Measurements from ENCODE around the gene NDRG2. TPM values are rescaled to one million over a fixed set of nuclear protein-coding genes. Genes with fewer than 3 reads are reported as not detected.

NDRG2 gene
- total RNA-seq, 4 donors from 2014 or later, result 269 to 433 (median 295) TPM

DNA sequence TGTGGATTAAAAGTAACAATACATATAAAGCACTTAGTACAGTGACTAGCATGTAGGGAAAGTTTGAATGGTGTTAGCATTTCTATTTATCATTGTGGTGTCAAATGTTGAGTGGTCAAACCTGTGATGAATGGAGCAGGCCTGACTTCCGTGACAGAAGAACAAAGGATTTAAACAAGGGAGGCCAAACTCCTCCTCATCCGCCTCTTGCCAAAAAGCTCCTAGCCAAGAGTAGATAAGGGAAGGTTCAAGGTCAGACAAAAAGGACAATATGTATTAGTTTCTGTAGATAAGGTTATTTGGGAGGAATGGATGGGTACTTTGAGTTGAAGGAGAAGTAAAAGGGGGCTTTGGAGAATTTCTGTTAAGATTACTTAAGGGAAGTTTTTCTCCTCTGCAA, 23.8 kb upstream of the NDRG2 start:
- H3K27me3 ChIP-seq, result no peaks in the 10 kb centered on the region
- H3K36me3 ChIP-seq, result no peaks in the 10 kb centered on the region
- TF ChIP-seq, protein P1, sequence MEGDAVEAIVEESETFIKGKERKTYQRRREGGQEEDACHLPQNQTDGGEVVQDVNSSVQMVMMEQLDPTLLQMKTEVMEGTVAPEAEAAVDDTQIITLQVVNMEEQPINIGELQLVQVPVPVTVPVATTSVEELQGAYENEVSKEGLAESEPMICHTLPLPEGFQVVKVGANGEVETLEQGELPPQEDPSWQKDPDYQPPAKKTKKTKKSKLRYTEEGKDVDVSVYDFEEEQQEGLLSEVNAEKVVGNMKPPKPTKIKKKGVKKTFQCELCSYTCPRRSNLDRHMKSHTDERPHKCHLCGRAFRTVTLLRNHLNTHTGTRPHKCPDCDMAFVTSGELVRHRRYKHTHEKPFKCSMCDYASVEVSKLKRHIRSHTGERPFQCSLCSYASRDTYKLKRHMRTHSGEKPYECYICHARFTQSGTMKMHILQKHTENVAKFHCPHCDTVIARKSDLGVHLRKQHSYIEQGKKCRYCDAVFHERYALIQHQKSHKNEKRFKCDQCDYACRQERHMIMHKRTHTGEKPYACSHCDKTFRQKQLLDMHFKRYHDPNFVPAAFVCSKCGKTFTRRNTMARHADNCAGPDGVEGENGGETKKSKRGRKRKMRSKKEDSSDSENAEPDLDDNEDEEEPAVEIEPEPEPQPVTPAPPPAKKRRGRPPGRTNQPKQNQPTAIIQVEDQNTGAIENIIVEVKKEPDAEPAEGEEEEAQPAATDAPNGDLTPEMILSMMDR (IDR thresholded peaks at IDR 0.05), result no peak
- no peak for TF ChIP-seq POLR2A (IDR thresholded peaks at IDR 0.05)
- no peak for TF ChIP-seq POLR2AphosphoS5 (IDR thresholded peaks at IDR 0.05)
- TF ChIP-seq EP300 (IDR thresholded peaks at IDR 0.05), result no peak
- no peak for DNase-seq (ENCODE audit: low spot score in 2 of 2)
- peaks cover 4% of the 10 kb centered on the region for H3K4me1 ChIP-seq
- H3K27ac ChIP-seq, result no peak overlapping the region
- H3K9me3 ChIP-seq, result no peaks in the 10 kb centered on the region
- WGBS, result 86% methylated on average over 2 of the region's 2 CpGs
- no peak overlapping the region for H3K4me3 ChIP-seq

DNA sequence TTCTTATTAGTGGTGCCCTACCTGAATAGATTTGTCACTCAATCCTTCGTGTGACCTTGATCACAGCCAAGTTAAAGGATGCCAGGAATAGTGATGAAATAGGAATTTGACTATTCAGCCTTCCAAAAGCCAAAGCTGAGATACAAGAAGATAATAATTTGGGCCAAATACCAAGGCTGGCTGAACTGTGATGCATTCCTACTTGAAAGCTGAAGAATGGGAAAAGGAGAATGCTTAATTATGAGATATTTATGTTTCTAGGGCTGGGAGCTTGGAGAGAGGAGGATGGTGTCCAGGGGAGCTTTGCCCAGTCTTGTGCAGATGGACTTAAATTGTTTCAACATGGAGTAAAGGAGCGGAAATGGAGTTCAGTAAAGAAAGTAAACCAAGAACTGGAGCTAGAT, 22.5 kb upstream of the NDRG2 start:
- TF ChIP-seq POLR2A (IDR thresholded peaks at IDR 0.05) (no peak), POLR2AphosphoS5 (IDR thresholded peaks at IDR 0.05) (no peak), EP300 (IDR thresholded peaks at IDR 0.05) (no peak)
- TF ChIP-seq, protein P1 (IDR thresholded peaks at IDR 0.05), result no peak
- H3K27me3 ChIP-seq, result no peaks in the 10 kb centered on the region
- no peaks in the 10 kb centered on the region for H3K36me3 ChIP-seq
- 22% methylated on average over 2 of the region's 2 CpGs for WGBS
- no peak for DNase-seq (ENCODE audit: low spot score in 2 of 2)
- no peak overlapping the region for H3K27ac ChIP-seq
- H3K4me1 ChIP-seq, result peaks cover 16% of the 10 kb centered on the region
- no peaks in the 10 kb centered on the region for H3K9me3 ChIP-seq
- H3K4me3 ChIP-seq, result no peak overlapping the region

DNA sequence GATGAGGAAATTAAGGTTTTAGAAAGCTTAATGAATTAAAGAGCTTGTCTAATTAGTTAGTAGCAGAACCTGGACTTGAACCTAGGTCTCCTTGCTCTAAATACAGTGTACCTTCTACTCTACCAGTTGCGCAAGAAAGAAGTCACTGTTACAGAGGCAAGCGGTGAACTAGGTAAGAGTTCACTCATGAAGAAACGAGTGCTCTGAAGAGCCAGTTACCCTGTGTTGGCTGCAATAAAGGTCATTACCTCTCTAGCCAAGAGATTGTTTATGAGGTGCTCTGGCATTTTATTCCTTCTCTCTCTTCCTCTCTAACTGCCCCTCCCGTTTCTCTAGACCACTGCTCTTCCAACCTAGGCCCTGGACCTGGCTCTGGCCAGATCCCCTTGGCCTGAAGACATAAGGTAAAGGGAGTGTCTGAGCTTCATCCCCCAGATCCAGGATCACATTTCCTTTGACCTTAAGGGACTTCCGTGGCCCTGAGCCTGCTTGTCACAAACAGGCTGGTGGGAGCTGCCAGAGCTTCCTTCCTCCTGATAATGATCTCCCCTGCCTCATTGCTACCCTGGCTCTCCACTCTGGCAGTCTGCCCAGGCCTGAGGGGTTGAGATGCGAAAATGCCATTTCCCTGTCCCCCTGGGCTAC, 19.2 kb upstream of the NDRG2 start:
- TF ChIP-seq, protein P1 (IDR thresholded peaks at IDR 0.05), result no peak
- TF ChIP-seq POLR2AphosphoS5 (IDR thresholded peaks at IDR 0.05) (no peak), POLR2A (IDR thresholded peaks at IDR 0.05) (no peak), EP300 (IDR thresholded peaks at IDR 0.05) (no peak)

DNA sequence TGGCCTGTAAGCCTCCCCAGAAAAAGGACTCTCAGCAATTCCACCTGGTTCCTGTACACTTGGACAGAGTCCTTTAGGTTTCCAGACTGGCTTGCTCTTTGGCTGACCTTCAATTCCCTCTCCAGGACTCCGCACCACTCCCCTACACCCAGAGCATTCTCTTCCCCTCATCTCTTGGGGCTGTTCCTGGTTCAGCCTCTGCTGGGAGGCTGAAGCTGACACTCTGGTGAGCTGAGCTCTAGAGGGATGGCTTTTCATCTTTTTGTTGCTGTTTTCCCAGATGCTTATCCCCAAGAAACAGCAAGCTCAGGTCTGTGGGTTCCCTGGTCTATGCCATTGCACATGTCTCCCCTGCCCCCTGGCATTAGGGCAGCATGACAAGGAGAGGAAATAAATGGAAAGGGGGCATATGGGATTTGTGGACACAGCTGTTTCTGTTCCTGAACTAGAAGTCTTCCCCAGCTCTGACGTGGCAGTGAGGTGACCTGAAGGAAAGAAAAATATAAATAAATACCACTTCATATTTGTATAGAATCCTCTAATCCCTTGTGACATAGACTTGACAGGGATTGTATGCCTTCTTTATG, 18.6 kb upstream of the NDRG2 start:
- no peak for DNase-seq (ENCODE audit: low spot score in 2 of 2)
- no peak overlapping the region for H3K27ac ChIP-seq
- peaks cover 55% of the 10 kb centered on the region for H3K4me1 ChIP-seq
- H3K36me3 ChIP-seq, result no peaks in the 10 kb centered on the region
- H3K9me3 ChIP-seq, result no peaks in the 10 kb centered on the region
- H3K4me3 ChIP-seq, result no peak overlapping the region
- no peaks in the 10 kb centered on the region for H3K27me3 ChIP-seq
- TF ChIP-seq POLR2A (IDR thresholded peaks at IDR 0.05), result no peak
- TF ChIP-seq, protein P1 (IDR thresholded peaks at IDR 0.05), result no peak
- no peak for TF ChIP-seq POLR2AphosphoS5 (IDR thresholded peaks at IDR 0.05)
- no peak for TF ChIP-seq EP300 (IDR thresholded peaks at IDR 0.05)
- WGBS, result 60% methylated on average over 2 of the region's 2 CpGs

More for the DNA sequence above, 19.2 kb upstream of the NDRG2 start:
- DNase-seq (ENCODE audit: low spot score in 2 of 2), result no peak
- H3K4me3 ChIP-seq, result no peak overlapping the region
- WGBS, result 52% methylated on average over 6 of the region's 6 CpGs
- H3K36me3 ChIP-seq, result no peaks in the 10 kb centered on the region
- H3K9me3 ChIP-seq, result no peaks in the 10 kb centered on the region
- H3K27me3 ChIP-seq, result no peaks in the 10 kb centered on the region
- peaks cover 49% of the 10 kb centered on the region for H3K4me1 ChIP-seq
- no peak overlapping the region for H3K27ac ChIP-seq

DNA sequence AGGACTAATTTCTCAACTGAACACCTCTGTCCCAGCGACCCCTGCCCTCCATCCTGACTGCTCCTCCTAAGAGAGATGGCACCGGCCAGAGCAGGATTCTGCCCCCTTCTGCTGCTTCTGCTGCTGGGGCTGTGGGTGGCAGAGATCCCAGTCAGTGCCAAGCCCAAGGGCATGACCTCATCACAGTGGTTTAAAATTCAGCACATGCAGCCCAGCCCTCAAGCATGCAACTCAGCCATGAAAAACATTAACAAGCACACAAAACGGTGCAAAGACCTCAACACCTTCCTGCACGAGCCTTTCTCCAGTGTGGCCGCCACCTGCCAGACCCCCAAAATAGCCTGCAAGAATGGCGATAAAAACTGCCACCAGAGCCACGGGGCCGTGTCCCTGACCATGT, 18.1 kb upstream of the NDRG2 start:
- Histone ChIP-seq H3K9me3 (no peaks in the 10 kb centered on the region), H3K27me3 (no peaks in the 10 kb centered on the region), H3K27ac (no peak overlapping the region), H3K4me3 (no peak overlapping the region), H3K36me3 (no peaks in the 10 kb centered on the region), H3K4me1 (peaks cover 60% of the 10 kb centered on the region)
- DNase-seq (ENCODE audit: low spot score in 2 of 2), result no peak
- WGBS, result 64% methylated on average over 8 of the region's 8 CpGs
- TF ChIP-seq POLR2A (IDR thresholded peaks at IDR 0.05) (no peak), EP300 (IDR thresholded peaks at IDR 0.05) (no peak), POLR2AphosphoS5 (IDR thresholded peaks at IDR 0.05) (no peak)
- TF ChIP-seq, protein P1 (IDR thresholded peaks at IDR 0.05), result no peak
